Naive thymus-derived CD4-positive, alpha-beta T cell (primary cell): ENCODE measurements around the gene KCMF1. TPM values are rescaled to one million over a fixed set of nuclear protein-coding genes. Genes with fewer than 3 reads are reported as not detected.

Source experiments
- ATAC-seq: fragments of 150-1000 bp; cut with Tn5 transposase; 2 replicates; pipeline ENCODE4 v1.10.0; 2021; ENCODE audit warnings: mild to moderate bottlenecking, moderate library complexity
- CTCF ChIA-PET: fragments of 350-600 bp; sonication (Branson Sonifier 250); formaldehyde crosslinking; loops from one replicate; lab custom pipeline; 2021; ENCODE audit warnings: antibody characterized with exemption; lab: Charles Lee
- POLR2A ChIA-PET: fragments of 350-600 bp; sonication (Branson Sonifier 250); formaldehyde crosslinking; loops from one replicate; lab custom pipeline; 2021; ENCODE audit warnings: antibody characterized with exemption, inconsistent platforms; lab: Charles Lee
- DNase-seq, 9 donors: peaks; one replicate each; pipeline versions ENCODE4 v3.0.0 to v3.0.0-alpha.2; 2020 to 2022; ENCODE audit warnings: mixed read lengths in 1 of 9
- H3K27ac ChIP-seq: one replicate; pipeline ENCODE4 v1.7.0; 2013; ENCODE audit warnings: mild to moderate bottlenecking, low read depth, low read length, moderate library complexity
- H3K27me3 ChIP-seq, 2 donors: one replicate each; pipeline ENCODE4 v1.7.0; 2013; ENCODE audit warnings: low read length in 2 of 2, mild to moderate bottlenecking in 2 of 2, moderate library complexity in 2 of 2; ENCODE audit not compliant: control insufficient read depth in 2 of 2, insufficient read depth in 2 of 2
- H3K36me3 ChIP-seq, 3 experiments: 1 replicate in 2 of 3; 2 replicates in 1 of 3; pipeline ENCODE4 v1.7.0; 2013; ENCODE audit warnings: low read length in 3 of 3, mild to moderate bottlenecking in 3 of 3, moderate library complexity in 1 of 3; ENCODE audit not compliant: insufficient read depth in 3 of 3, control insufficient read depth in 2 of 3
- H3K4me1 ChIP-seq, 2 donors: one replicate each; pipeline ENCODE4 v1.7.0; 2013; ENCODE audit warnings: low read length in 2 of 2, mild to moderate bottlenecking in 2 of 2, moderate library complexity in 1 of 2; ENCODE audit not compliant: control insufficient read depth in 2 of 2, insufficient read depth in 2 of 2
- H3K4me3 ChIP-seq: 2 replicates; pipeline ENCODE4 v1.7.0; 2013; ENCODE audit warnings: mild to moderate bottlenecking, low read length
- H3K9me3 ChIP-seq, 3 experiments: 1 replicate in 2 of 3; 2 replicates in 1 of 3; pipeline ENCODE4 v1.7.0; 2013; ENCODE audit warnings: low read length in 3 of 3; ENCODE audit not compliant: control insufficient read depth in 2 of 3
- H3K27ac Mint-ChIP-seq, 9 donors: one replicate each; pipeline ENCODE4 v1.8.0; 2020 to 2022; ENCODE audit warnings: mixed read lengths in 9 of 9, mild to moderate bottlenecking in 8 of 9, moderate library complexity in 5 of 9, inconsistent platforms in 2 of 9
- H3K27me3 Mint-ChIP-seq, 5 donors: one replicate each; pipeline ENCODE4 v1.8.0; 2021 to 2022; ENCODE audit warnings: mixed read lengths in 5 of 5, mild to moderate bottlenecking in 1 of 5
- H3K36me3 Mint-ChIP-seq, 5 donors: one replicate each; pipeline ENCODE4 v1.8.0; 2020 to 2022; ENCODE audit warnings: mixed read lengths in 5 of 5, mild to moderate bottlenecking in 3 of 5, inconsistent platforms in 1 of 5
- H3K4me1 Mint-ChIP-seq, 7 donors: one replicate each; pipeline ENCODE4 v1.8.0; 2020 to 2022; ENCODE audit warnings: mixed read lengths in 7 of 7, mild to moderate bottlenecking in 3 of 7, inconsistent platforms in 1 of 7
- H3K4me3 Mint-ChIP-seq, 10 donors: one replicate each; pipeline ENCODE4 v1.8.0; 2020 to 2022; ENCODE audit warnings: mild to moderate bottlenecking in 10 of 10, mixed read lengths in 10 of 10, moderate library complexity in 6 of 10, inconsistent platforms in 2 of 10
- H3K9me3 Mint-ChIP-seq, 11 donors: one replicate each; pipeline ENCODE4 v1.8.0; 2020 to 2022; ENCODE audit warnings: mixed read lengths in 11 of 11, mild to moderate bottlenecking in 4 of 11, inconsistent platforms in 1 of 11, moderate library complexity in 1 of 11
- intact Hi-C, 2 donors: fragments of 100-400 bp; cut with micrococcal nuclease; formaldehyde crosslinking; loops; one replicate each; pipeline ENCODE4 v1.15.1; 2023
- polyA plus RNA-seq, 2 donors: library from polyadenylated mRNA; unstranded; fragments of 300-500 nt; fragmentation: Illumina TruSeq; gene quantifications; one replicate each; pipeline ENCODE4 v1.2.3, GENCODE V29; 2021
- total RNA-seq, 6 experiments: library from RNA in 5 of 6; stranded (reverse) in 5 of 6; gene quantifications; 1 replicate in 5 of 6; 2 replicates in 1 of 6; pipeline ENCODE4 v1.2.3 and lab custom pipeline; 2021 to 2026

KCMF1 gene
- total and polyA plus RNA-seq, 7 experiments from 2014 or later = 15.6 to 81.3 (median 60.6) TPM

DNA sequence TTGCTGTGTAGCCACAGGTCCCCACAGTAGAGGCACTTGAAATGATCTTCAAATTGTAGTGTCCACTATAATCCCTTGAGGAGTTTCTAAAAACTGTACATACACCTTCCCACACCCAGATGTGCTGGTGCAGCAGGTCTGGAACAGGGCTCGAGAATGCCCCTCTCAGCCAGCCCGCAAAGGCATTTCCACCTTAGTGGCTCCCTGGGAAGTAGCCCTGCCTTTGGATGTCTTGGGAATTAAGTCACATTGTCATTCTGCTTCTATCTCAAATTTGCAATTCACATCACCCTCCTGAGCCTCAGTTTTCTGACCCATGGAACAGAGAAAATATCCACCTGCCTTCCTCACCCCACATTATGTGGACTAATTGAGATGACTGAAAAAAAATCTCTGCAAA, 118.0 kb downstream of the KCMF1 start:
- Mint-ChIP-seq H3K27me3 (peaks cover 0 to 12% (median 4%) of the 10 kb centered on the region in 5 donors), H3K4me1 (no peaks in the 10 kb centered on the region), H3K9me3 (no peaks in the 10 kb centered on the region), H3K27ac (no peak overlapping the region), H3K4me3 (no peak overlapping the region), H3K36me3 (no peaks in the 10 kb centered on the region)
- Histone ChIP-seq H3K36me3 (no peaks in the 10 kb centered on the region), H3K4me1 (no peaks in the 10 kb centered on the region), H3K4me3 (no peak overlapping the region), H3K9me3 (no peaks in the 10 kb centered on the region), H3K27ac (no peak overlapping the region), H3K27me3 (no peaks in the 10 kb centered on the region)
- intact Hi-C loops = no loop called here
- ChIA-PET CTCF (no interaction called here), POLR2A (no interaction called here)
- no peak for DNase-seq
- ATAC-seq = no peak

DNA sequence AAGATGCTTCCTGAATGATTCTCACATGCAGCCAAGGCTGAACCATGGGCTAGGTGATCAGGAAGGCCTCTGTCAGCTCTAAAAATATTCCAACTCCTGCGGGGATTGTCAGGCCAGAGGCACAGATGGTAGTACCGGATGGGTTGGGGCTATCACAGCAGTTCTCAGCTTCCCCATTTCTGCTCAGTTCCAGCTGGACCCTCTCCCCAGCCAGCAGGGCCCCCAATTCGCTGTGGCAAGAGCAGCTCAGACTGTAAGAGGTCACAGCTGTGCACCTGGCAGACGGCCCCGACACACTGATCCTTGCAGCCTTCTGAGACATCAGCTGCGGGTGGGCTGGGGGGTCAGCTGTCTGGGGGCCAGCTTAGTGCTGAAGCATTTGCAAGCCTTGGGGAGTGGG, 118.6 kb downstream of the KCMF1 start:
- ChIA-PET CTCF (no interaction called here), POLR2A (no interaction called here)
- intact Hi-C loops = no loop called here
- Mint-ChIP-seq H3K4me1 (no peaks in the 10 kb centered on the region), H3K9me3 (peaks cover 0 to 4% (median 0%) of the 10 kb centered on the region in 11 donors), H3K27ac (no peak overlapping the region), H3K36me3 (no peaks in the 10 kb centered on the region), H3K4me3 (no peak overlapping the region), H3K27me3 (peaks cover 0 to 8% (median under 1%) of the 10 kb centered on the region in 5 donors)
- Histone ChIP-seq H3K36me3 (no peaks in the 10 kb centered on the region), H3K4me1 (no peaks in the 10 kb centered on the region), H3K27ac (no peak overlapping the region), H3K4me3 (no peak overlapping the region), H3K9me3 (no peaks in the 10 kb centered on the region), H3K27me3 (no peaks in the 10 kb centered on the region)
- DNase-seq = no peak
- ATAC-seq = no peak

DNA sequence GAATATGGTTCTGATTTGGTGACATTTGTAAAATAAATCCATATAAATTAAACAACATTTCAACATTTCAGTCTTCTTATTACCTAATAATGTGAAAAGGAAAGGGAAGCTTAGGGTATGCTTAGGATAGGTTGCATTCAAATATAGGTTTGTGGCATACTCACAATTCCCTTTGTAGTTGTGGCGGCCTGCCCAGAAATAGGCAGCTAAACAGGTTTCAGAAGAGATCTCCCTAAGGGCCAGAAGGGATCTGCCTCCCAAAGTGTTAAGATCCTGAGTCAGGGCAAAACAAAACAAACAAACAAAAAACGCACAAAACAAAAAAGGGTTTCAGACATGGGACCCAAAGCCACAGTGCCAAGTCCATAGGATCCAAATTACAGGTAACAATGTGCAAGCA, 120.9 kb downstream of the KCMF1 start:
- Mint-ChIP-seq H3K27me3 (peaks cover 0 to 14% (median 10%) of the 10 kb centered on the region in 5 donors), H3K4me3 (no peak overlapping the region), H3K4me1 (no peaks in the 10 kb centered on the region), H3K36me3 (no peaks in the 10 kb centered on the region), H3K27ac (no peak overlapping the region), H3K9me3 (peaks cover 0 to 4% (median 0%) of the 10 kb centered on the region in 11 donors)
- Histone ChIP-seq H3K4me1 (no peaks in the 10 kb centered on the region), H3K27ac (no peak overlapping the region), H3K27me3 (no peaks in the 10 kb centered on the region), H3K9me3 (no peaks in the 10 kb centered on the region), H3K4me3 (no peak overlapping the region), H3K36me3 (no peaks in the 10 kb centered on the region)
- intact Hi-C loops = no loop called here
- CTCF ChIA-PET = no interaction called here
- ATAC-seq (no peak), DNase-seq (no peak)
- POLR2A ChIA-PET = no interaction called here

DNA sequence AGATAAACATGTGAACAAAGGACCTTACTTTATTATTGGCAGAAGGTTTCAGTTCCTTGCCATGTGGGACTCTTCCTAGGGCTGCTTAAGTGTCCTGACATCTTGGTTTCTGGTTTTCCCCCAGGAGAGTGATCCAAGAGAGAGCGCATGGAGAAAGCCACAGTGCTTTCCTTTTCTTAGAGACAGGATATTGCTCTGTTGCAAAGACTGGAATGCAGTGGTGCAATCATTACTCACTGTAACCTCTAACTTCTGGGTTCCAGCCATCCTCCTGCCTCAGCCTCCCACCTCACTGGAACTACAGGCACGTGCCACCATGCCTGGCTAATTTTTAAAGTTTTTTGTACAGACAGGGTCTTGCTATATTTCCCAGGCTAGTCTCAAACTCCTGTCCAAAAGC, 124.1 kb downstream of the KCMF1 start:
- DNase-seq (no peak), ATAC-seq (no peak)
- H3K27ac ChIP-seq = no peak overlapping the region
- POLR2A ChIA-PET = no interaction called here
- CTCF ChIA-PET = no interaction called here
- Mint-ChIP-seq H3K4me3 (no peak overlapping the region), H3K27me3 (peaks cover 7 to 23% (median 19%) of the 10 kb centered on the region in 5 donors), H3K4me1 (no peaks in the 10 kb centered on the region), H3K36me3 (no peaks in the 10 kb centered on the region), H3K27ac (no peak overlapping the region), H3K9me3 (peaks cover 0 to 4% (median 0%) of the 10 kb centered on the region in 11 donors)
- H3K36me3 ChIP-seq = no peaks in the 10 kb centered on the region
- intact Hi-C loops = no loop called here
- no peaks in the 10 kb centered on the region for H3K4me1 ChIP-seq
- no peaks in the 10 kb centered on the region for H3K9me3 ChIP-seq
- H3K4me3 ChIP-seq = no peak overlapping the region
- no peaks in the 10 kb centered on the region for H3K27me3 ChIP-seq

DNA sequence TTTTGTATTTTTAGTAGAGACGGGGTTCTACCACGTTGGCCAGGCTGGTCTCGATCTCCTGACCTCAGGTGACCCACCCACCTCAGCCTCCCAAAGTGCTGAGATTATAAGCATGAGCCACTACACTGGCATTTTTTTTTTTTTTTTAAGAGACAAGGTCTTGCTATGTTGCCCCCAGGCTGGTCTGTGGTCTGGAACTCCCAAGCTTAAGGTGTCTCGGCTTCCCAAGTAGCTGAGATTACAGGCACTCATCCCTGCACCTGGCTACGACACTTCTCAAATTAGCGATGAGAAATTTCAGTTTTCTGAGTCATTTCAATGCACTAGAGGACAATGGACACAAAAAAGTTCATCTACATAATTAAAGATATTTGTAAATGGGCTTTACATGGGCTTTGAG, 125.7 kb downstream of the KCMF1 start:
- H3K4me1 ChIP-seq = no peaks in the 10 kb centered on the region
- DNase-seq = no peak
- Mint-ChIP-seq H3K27ac (no peak overlapping the region), H3K36me3 (no peaks in the 10 kb centered on the region), H3K4me1 (no peaks in the 10 kb centered on the region), H3K4me3 (no peak overlapping the region), H3K9me3 (peaks cover 0 to 4% (median 0%) of the 10 kb centered on the region in 11 donors), H3K27me3 (peaks cover 7 to 23% (median 16%) of the 10 kb centered on the region in 5 donors)
- H3K4me3 ChIP-seq = no peak overlapping the region
- no peak overlapping the region for H3K27ac ChIP-seq
- no peak for ATAC-seq
- intact Hi-C loops = no loop called here
- H3K36me3 ChIP-seq = no peaks in the 10 kb centered on the region
- POLR2A ChIA-PET = no interaction called here
- no peaks in the 10 kb centered on the region for H3K9me3 ChIP-seq
- H3K27me3 ChIP-seq = no peaks in the 10 kb centered on the region
- CTCF ChIA-PET = no interaction called here

DNA sequence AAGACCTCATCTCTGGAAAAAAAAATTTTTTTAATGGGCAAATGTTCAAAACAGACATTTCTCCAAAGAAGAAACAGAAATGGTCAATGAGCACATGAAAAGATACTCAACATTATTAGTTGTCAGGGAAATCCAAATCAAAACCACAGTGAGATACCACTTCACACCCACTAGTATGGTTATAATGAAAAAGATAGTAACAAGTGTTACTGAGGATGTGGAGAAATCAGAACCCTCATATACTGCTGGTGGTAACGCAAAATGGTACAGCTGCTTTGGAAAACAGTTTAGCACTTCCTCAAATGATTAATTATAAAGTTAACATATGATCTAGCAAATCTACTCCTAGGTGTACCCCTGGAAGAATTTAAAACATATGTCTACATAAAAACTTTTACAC, 133.3 kb downstream of the KCMF1 start:
- POLR2A ChIA-PET = no interaction called here
- no peak overlapping the region for H3K27ac Mint-ChIP-seq

DNA sequence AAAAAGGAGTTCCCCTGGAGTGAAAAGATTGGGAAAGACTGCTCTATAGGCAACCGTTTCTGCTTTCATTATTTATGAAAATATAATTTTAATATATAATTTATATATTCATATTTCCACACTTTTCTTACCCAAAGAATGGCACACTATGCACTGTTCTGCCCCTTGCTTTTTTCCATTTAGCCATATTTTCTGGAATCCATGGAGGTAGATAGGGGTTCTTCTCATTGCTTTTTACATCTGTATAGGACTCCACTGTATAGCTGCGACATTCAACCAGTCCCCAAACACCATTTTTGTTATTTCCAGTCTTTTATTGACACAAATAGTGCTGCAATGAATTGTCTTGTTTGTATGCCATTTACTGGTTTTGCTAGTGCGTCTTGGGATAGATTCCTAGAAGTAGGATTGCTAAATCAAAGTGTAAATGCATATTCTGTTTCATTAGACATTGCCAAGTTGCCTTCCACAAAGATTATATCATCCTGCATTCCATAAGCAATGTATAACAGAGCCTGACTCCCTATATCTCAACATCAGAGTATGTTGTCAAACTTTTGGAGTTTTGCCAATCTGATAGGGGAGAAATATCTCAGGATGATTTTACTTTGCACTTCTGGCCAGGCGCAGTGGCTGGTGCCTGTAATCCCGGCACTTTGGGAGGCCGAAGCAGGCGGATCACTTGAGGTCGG, 135.7 kb downstream of the KCMF1 start:
- Mint-ChIP-seq H3K27me3 (peaks cover 5 to 13% (median 10%) of the 10 kb centered on the region in 5 donors), H3K4me3 (no peak overlapping the region), H3K36me3 (no peaks in the 10 kb centered on the region), H3K27ac (no peak overlapping the region), H3K4me1 (no peaks in the 10 kb centered on the region), H3K9me3 (peaks cover 0 to 5% (median 0%) of the 10 kb centered on the region in 11 donors)
- ATAC-seq (no peak), DNase-seq (no peak)
- Histone ChIP-seq H3K4me3 (no peak overlapping the region), H3K27ac (no peak overlapping the region), H3K27me3 (no peaks in the 10 kb centered on the region), H3K9me3 (no peaks in the 10 kb centered on the region), H3K4me1 (no peaks in the 10 kb centered on the region), H3K36me3 (no peaks in the 10 kb centered on the region)
- intact Hi-C loops = no loop called here
- ChIA-PET CTCF (no interaction called here), POLR2A (no interaction called here)

More for the DNA sequence above, 133.3 kb downstream of the KCMF1 start:
- peaks cover 0 to 5% (median 0%) of the 10 kb centered on the region in 11 donors for H3K9me3 Mint-ChIP-seq
- H3K4me1 ChIP-seq = no peaks in the 10 kb centered on the region
- ATAC-seq = no peak
- H3K27me3 ChIP-seq = no peaks in the 10 kb centered on the region
- no peaks in the 10 kb centered on the region for H3K4me1 Mint-ChIP-seq
- CTCF ChIA-PET = no interaction called here
- intact Hi-C loops = no loop called here
- DNase-seq = no peak
- no peaks in the 10 kb centered on the region for H3K36me3 Mint-ChIP-seq
- no peak overlapping the region for H3K4me3 Mint-ChIP-seq
- H3K4me3 ChIP-seq = no peak overlapping the region
- no peak overlapping the region for H3K27ac ChIP-seq
- H3K27me3 Mint-ChIP-seq = peaks cover 0 to 12% (median under 1%) of the 10 kb centered on the region in 5 donors
- no peaks in the 10 kb centered on the region for H3K9me3 ChIP-seq
- no peaks in the 10 kb centered on the region for H3K36me3 ChIP-seq
